Muscle of leg (tissue), 11 donors: ENCODE data around the gene AKR7A3. TPM values are rescaled to one million over a fixed set of nuclear protein-coding genes. Genes with fewer than 3 reads are reported as not detected.

Source experiments
- DNase-seq: peaks from one replicate; pipeline ENCODE4 v3.0.0; 2013
- H3K27ac ChIP-seq: one replicate; pipeline ENCODE4 v1.5.1; 2013; ENCODE audit warnings: mild to moderate bottlenecking, low read length, control low read depth
- H3K27me3 ChIP-seq: one replicate; pipeline ENCODE4 v1.6.1; 2013; ENCODE audit warnings: low read length; ENCODE audit not compliant: control insufficient read depth, insufficient read depth
- H3K36me3 ChIP-seq: one replicate; pipeline ENCODE4 v1.6.1; 2013; ENCODE audit warnings: low read length; ENCODE audit not compliant: control insufficient read depth, insufficient read depth
- H3K4me1 ChIP-seq: one replicate; pipeline ENCODE4 v1.6.1; 2013; ENCODE audit warnings: low read length; ENCODE audit not compliant: control insufficient read depth, insufficient read depth
- H3K4me3 ChIP-seq: one replicate; pipeline ENCODE4 v1.5.1; 2013; ENCODE audit warnings: low read length, control low read depth
- H3K9me3 ChIP-seq: replicated peaks from 2 replicates; pipeline ENCODE4 v1.6.1; 2013; ENCODE audit warnings: low read depth, low read length; ENCODE audit not compliant: control insufficient read depth
- WGBS: methylation state at CpG from one replicate; pipeline ENCODE4 v1.1.5; 2013; ENCODE audit warnings: missing lambda C conversion rate; ENCODE audit not compliant: insufficient coverage; 5-methylcytosine and 5-hydroxymethylcytosine counted together
- polyA plus RNA-seq, 8 donors: library from polyadenylated mRNA; unstranded; fragments of 120-200 nt; gene quantifications; one replicate each; pipeline versions ENCODE4 v1.2.1 to v1.2.3, GENCODE V29; 2013; ENCODE audit warnings: inconsistent platforms in 1 of 8, low replicate concordance in 1 of 8; ENCODE audit not compliant: insufficient read length in 8 of 8, insufficient read depth in 1 of 8
- total RNA-seq: library from RNA; stranded (reverse); fragments of 120-200 nt; gene quantifications from one replicate; pipeline ENCODE4 v1.2.4, GENCODE V29; 2013

The AKR7A3 gene
- total and polyA plus RNA-seq, 9 donors, result 0.42 to 1.4 (median 0.85) TPM

DNA sequence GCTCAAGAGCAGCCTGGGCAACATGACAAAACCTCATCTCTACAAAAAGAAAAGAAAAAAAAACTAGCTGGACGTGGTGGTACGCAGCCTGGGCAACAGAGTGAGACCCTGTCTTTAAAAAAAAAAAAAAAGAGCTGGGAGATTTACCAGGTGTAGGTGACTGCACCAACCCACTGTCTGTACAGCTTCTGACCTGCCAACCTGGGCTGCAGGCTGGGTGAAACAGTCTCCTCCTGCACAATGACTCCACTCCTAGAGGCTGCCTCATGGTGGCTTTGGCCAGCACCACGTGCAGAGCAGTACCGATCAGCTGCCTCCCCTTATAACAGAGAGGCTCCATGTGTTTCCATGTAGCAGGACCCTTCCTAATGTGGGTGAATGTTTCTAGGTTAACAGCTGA is 33.3 kb downstream of the AKR7A3 start:
- no peaks in the 10 kb centered on the region for H3K27me3 ChIP-seq
- no peak overlapping the region for H3K4me3 ChIP-seq
- DNase-seq, result no peak
- H3K27ac ChIP-seq, result no peak overlapping the region
- peaks cover 49% of the 10 kb centered on the region for H3K36me3 ChIP-seq
- H3K9me3 ChIP-seq, result no peaks in the 10 kb centered on the region
- WGBS, result no CpG with 5 or more reads among the region's 4 CpGs
- peaks cover 26% of the 10 kb centered on the region for H3K4me1 ChIP-seq

DNA sequence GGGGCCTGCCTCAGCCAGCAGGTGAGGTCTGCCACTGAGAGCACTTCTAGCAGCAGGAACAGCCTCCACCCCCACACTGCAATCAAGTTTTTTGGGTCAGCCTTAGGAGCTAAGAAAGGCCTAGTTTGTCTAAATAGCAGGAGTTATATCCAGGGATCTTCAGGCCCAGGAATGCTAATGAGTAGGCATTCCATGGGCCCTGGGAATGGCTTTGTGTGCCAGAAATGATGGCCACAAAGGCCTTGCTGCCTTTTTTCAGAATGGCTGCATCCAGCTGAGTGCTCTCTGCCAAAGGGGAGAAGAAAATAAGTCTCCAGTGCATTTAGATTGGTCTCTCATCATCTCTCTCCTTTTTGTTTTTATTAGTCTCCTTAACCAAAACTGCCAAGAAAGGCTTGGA is 34.2 kb downstream of the AKR7A3 start:
- Histone ChIP-seq H3K27me3 (no peaks in the 10 kb centered on the region), H3K4me1 (peaks cover 22% of the 10 kb centered on the region), H3K27ac (no peak overlapping the region), H3K36me3 (peaks cover 41% of the 10 kb centered on the region), H3K9me3 (no peaks in the 10 kb centered on the region), H3K4me3 (no peak overlapping the region)
- DNase-seq, result no peak

DNA sequence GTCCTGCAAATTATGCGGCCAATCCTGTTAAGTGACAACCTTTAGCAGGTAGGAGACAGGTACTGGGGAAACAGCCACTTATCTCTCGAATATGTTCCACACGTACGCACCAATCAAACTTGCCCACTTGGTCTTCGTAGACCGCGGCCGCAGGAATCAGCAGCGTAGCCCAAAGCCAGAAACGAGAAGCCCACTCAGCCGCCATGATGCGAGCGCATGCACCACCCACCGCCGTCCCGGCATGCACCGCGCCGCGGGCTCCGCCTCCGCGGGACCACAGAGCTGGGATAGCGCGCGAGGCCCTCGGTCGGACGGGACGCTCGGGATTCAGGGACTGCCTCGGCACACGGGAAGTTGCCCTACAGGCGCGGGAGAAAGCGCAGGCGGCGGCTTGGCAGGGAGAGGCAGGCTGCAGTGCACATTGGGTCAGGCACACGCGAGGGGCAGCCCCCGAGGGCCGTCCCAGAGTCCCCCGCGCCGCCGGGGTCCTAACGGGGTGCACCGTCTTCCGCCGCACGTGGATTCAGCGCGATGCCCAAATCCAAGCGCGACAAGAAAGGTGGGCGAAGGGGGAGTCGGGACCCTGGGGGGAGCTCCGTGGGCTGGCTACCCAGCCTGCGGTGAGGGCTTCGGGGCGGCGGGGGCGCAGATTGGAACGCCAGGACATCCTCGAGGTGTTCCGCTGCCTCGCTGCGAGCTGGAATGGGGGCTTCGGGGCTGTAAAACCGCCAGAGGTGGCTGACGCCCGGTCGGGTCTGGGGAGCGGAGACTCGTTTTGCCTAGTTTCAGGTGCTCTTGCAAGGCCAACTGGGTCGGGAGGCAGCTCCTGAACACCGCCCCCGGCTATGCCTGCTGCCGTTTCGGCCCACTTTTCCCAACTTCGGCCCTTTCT is 37.0 kb downstream of the AKR7A3 start, which contains the start of the genes EMC1 and MRTO4:
Gene EMC1 (minus strand): TSS at position 220 of the 892 bp plus-strand sequence. CDS start 15 bp downstream, at position 205.
Gene MRTO4 (plus strand): TSS at position 501 of the 892 bp plus-strand sequence. CDS start 31 bp downstream, at position 532.
- H3K9me3 ChIP-seq, result no peaks in the 10 kb centered on the region
- WGBS, result under 1% methylated on average over 81 of the region's 81 CpGs
- peak within 1 kb of the TSS; percentile 97 for H3K4me3 ChIP-seq
- H3K4me1 ChIP-seq, result peaks cover 22% of the 10 kb centered on the region
- DNase-seq, result peak; percentile 91
- peaks cover 19% of the 10 kb centered on the region for H3K36me3 ChIP-seq
- H3K27me3 ChIP-seq, result no peaks in the 10 kb centered on the region
- H3K27ac ChIP-seq, result peak within 1 kb of the TSS; percentile 96

DNA sequence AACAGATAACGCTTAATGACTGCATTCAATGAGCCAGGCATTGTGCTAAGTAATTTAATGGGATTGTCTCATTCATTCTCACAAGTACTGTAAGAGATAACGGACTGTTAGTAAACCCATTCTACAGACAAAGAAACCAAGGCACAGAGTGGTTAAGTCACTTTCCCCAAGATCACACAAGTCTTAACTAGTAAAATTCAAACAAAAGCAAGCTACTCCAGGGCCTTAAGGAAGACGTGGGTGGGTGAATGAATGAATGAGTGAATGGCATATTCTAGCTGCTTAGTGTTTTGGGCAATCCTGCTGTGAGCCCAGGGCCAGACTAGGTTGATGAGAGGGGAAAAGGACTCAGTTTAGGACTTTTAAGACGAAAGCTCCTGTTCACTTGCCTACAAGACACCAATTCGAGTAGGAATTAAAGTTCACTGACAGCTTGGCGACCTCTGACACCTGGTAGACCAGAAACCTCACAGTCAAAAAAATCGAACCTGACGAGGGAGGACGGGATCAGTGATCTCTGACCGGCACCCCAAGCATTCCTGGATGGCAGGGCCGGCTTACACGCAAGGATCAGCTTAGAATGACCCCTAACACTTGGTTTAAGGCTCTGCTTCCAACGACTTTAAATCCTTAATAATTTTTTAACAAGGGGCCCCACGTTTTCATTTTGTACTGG is 37.8 kb downstream of the AKR7A3 start:
- Histone ChIP-seq H3K9me3 (no peaks in the 10 kb centered on the region), H3K4me3 (peak overlapping the region; percentile 97), H3K27ac (peak overlapping the region; percentile 96), H3K27me3 (no peaks in the 10 kb centered on the region), H3K4me1 (peaks cover 22% of the 10 kb centered on the region), H3K36me3 (peaks cover 13% of the 10 kb centered on the region)
- no peak for DNase-seq
- 2% methylated on average over 9 of the region's 14 CpGs for WGBS

DNA sequence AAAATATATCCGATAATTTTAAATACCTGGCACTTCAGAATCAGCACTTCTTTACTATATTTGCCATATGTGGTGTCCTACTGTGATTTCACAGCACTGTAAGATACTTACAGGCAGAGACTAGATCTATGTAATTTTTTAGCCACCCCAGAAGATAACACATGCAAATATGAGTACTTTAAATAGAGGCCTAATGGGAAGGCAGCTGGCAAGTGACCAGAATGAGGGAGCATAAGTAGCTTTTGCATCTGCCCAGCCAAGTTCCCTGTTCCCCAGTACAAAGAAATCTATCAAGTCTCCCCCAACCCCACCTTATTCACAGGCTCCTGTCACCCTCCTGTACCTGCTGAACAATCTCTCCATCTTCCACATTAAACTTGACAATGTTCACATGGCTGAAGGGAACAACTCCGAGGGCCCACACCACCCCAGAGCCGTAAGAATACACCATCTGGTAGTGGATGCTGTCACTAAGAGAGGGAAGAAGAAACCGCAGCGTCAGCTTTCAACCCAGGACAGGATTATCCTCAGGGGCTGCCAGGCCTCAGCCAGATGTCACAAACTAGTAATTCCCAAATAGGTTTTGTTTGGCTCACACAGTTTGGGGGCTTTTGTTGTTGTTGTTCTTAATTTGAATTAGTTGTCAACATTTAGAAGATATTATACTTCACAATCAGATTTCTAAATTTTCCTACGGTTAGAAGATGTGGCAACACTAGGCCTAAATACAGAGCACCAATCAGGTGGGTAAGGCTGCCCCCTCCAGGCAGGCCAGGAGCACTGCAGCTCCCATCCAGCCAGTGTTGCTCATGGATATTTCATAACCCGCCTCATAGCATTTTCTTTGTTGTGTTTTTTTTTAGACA is 47.7 kb downstream of the AKR7A3 start:
- H3K27ac ChIP-seq, result no peak overlapping the region

DNA sequence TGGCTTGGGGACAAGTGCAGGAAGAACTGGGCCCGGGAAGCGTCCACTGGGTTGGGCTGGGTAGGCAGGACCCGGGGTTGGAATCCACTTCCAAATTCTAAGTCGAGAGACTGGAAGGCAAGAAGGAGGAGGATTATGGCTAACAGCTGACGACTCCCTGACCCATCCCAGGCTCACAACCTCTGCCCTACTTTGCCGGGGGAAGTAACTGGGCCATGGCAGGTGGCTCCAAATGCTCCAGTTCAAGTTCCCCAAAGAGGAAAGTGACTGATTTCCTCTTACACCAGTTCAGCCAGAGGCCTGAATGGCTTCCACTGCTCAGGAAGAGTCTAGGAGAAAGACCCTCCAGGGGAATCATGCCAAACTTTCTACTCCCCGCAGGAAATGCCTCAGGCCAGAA is 48.7 kb downstream of the AKR7A3 start:
- H3K4me1 ChIP-seq, result no peaks in the 10 kb centered on the region
- H3K4me3 ChIP-seq, result no peak overlapping the region
- DNase-seq, result no peak
- H3K9me3 ChIP-seq, result no peaks in the 10 kb centered on the region
- H3K27ac ChIP-seq, result no peak overlapping the region
- 92% methylated on average over 5 of the region's 7 CpGs for WGBS
- H3K27me3 ChIP-seq, result no peaks in the 10 kb centered on the region
- peaks cover 91% of the 10 kb centered on the region for H3K36me3 ChIP-seq

More for the DNA sequence above, 47.7 kb downstream of the AKR7A3 start:
- no peaks in the 10 kb centered on the region for H3K4me1 ChIP-seq
- 40% methylated on average over 1 of the region's 7 CpGs for WGBS
- H3K9me3 ChIP-seq, result no peaks in the 10 kb centered on the region
- H3K27me3 ChIP-seq, result no peaks in the 10 kb centered on the region
- H3K36me3 ChIP-seq, result peaks cover 86% of the 10 kb centered on the region
- DNase-seq, result peak; percentile 33
- no peak overlapping the region for H3K4me3 ChIP-seq

DNA sequence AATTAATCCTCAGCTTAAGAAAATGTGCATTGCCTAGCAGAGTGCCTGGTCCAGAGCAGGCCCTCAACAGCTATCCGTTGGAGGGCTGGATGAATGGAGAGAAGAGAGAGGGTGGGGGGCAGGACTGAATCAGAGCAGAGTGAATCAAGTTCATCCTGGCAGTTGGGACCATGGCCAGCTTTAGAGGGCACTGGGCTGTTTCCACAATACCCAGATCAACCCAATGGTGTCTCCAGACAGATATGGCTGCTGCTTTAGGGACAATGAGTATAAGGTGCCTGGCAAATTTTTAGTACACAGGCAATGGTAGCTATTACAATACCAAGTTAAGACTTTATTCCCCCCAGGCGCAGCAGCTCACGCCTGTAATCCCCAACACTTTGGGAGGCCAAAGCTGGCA is 54.3 kb downstream of the AKR7A3 start:
- Histone ChIP-seq H3K4me3 (no peak overlapping the region), H3K4me1 (no peaks in the 10 kb centered on the region), H3K36me3 (peaks cover 90% of the 10 kb centered on the region), H3K9me3 (no peaks in the 10 kb centered on the region), H3K27me3 (no peaks in the 10 kb centered on the region), H3K27ac (no peak overlapping the region)
- WGBS, result 80% methylated on average over 1 of the region's 3 CpGs
- DNase-seq, result no peak

Other genes starting within 250 kb of the AKR7A3 start
- gene UBR4, start 78.5 kb downstream of the AKR7A3 start, total RNA-seq, result 59.2 TPM
- gene UBR4, start 78.5 kb downstream of the AKR7A3 start, polyA plus RNA-seq, result 10 to 100 TPM; 61.1 to 94.1 (median 76.6) TPM
- 30.6 TPM for gene EMC1, start 37.2 kb downstream of the AKR7A3 start, total RNA-seq
- 10 to 100 TPM; 29.0 to 43.3 (median 36.0) TPM for gene EMC1, start 37.2 kb downstream of the AKR7A3 start, polyA plus RNA-seq
- 27.8 TPM for gene MRTO4, start 37.0 kb downstream of the AKR7A3 start, total RNA-seq
- 10 to 100 TPM; 26.8 to 30.1 (median 28.3) TPM for gene MRTO4, start 37.0 kb downstream of the AKR7A3 start, polyA plus RNA-seq
- 42.8 TPM for gene AKR7A2, start 23.4 kb upstream of the AKR7A3 start, total RNA-seq
- 10 to 100 TPM; 41.6 to 56.5 (median 46.8) TPM for gene AKR7A2, start 23.4 kb upstream of the AKR7A3 start, polyA plus RNA-seq
- gene SLC66A1, start 23.6 kb upstream of the AKR7A3 start, total RNA-seq, result 9.0 TPM
- 10 to 100 TPM in 4 of 8 donors, 1 to 10 TPM in 4; 8.9 to 12.9 (median 9.9) TPM for gene SLC66A1, start 23.6 kb upstream of the AKR7A3 start, polyA plus RNA-seq
- gene CAPZB, start 196.8 kb upstream of the AKR7A3 start, total RNA-seq, result 85.8 TPM
- gene CAPZB, start 196.8 kb upstream of the AKR7A3 start, polyA plus RNA-seq, result 100 to 1,000 TPM; 247 to 296 (median 271) TPM